Activated CD8-positive, alpha-beta T cell treated with anti-CD3 and anti-CD28 coated beads for 36 hours (primary cell): ENCODE data around the gene NTNG1. TPM values are rescaled to one million over a fixed set of nuclear protein-coding genes. Genes with fewer than 3 reads are reported as not detected.

Experiments
- ATAC-seq: fragments of 200-7000 bp; cut with Tn5 transposase; one replicate; pipeline ENCODE4 v1.10.0; 2021; ENCODE audit warnings: mild to moderate bottlenecking, moderate library complexity
- CTCF ChIA-PET: fragments of 350-600 bp; sonication (Branson Sonifier 250); formaldehyde crosslinking; loops from one replicate; lab custom pipeline; 2021; ENCODE audit warnings: antibody characterized with exemption; lab: Charles Lee
- POLR2A ChIA-PET: fragments of 350-600 bp; sonication (Branson Sonifier 250); formaldehyde crosslinking; loops from one replicate; lab custom pipeline; 2021; ENCODE audit warnings: antibody characterized with exemption; lab: Charles Lee
- DNase-seq: peaks from one replicate; pipeline ENCODE4 v3.0.0-alpha.2; 2020
- H3K27ac Mint-ChIP-seq: one replicate; pipeline ENCODE4 v1.8.0; 2021; ENCODE audit warnings: mild to moderate bottlenecking, mixed read lengths
- H3K27me3 Mint-ChIP-seq: one replicate; pipeline ENCODE4 v1.8.0; 2021; ENCODE audit warnings: mixed read lengths
- H3K36me3 Mint-ChIP-seq: one replicate; pipeline ENCODE4 v1.8.0; 2021; ENCODE audit warnings: low read depth, mixed read lengths
- H3K4me1 Mint-ChIP-seq: one replicate; pipeline ENCODE4 v1.8.0; 2021; ENCODE audit warnings: low read depth, mixed read lengths
- H3K4me3 Mint-ChIP-seq: one replicate; pipeline ENCODE4 v1.8.0; 2021; ENCODE audit warnings: mild to moderate bottlenecking, moderate library complexity, mixed read lengths
- H3K9me3 Mint-ChIP-seq: one replicate; pipeline ENCODE4 v1.8.0; 2021; ENCODE audit warnings: mixed read lengths
- intact Hi-C: fragments of 100-400 bp; cut with micrococcal nuclease; formaldehyde crosslinking; loops from one replicate; pipeline ENCODE4 v1.10.0; 2022
- total RNA-seq, 2 experiments: library from RNA; stranded (reverse); gene quantifications; one replicate each; pipeline ENCODE4 v1.2.3, GENCODE V29; 2021
- TF ChIP-seq, protein P1 (sequence below): fragments of 200-600 bp; IDR thresholded peaks from one replicate; pipeline ENCODE4 v1.8.0; 2022; ENCODE audit warnings: antibody characterized with exemption, mild to moderate bottlenecking

Gene NTNG1
- total RNA-seq, 2 experiments from 2014 or later = 0.96 to 1.0 TPM

DNA sequence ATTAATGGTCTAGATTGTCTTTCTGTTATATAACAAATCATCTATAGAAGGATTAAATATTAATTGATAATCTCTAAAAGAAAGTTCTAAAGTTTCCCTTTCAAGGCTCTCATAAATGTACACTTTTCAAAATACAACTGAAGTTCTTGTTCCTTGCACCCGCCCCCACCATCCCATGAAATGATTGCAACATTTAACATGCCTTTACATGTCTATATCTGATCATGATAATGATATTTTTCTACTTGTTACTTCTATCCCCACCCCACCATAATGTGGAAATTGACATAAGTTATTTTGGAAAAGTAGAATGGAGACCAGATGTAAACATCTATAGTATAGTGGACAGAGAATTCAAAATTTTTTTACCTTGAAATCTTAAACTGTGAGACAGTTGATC lies 186.6 kb downstream of the NTNG1 start:
- H3K9me3 Mint-ChIP-seq = no peaks in the 10 kb centered on the region
- no peaks in the 10 kb centered on the region for H3K4me1 Mint-ChIP-seq
- POLR2A ChIA-PET = no interaction called here
- CTCF ChIA-PET = no interaction called here
- H3K27ac Mint-ChIP-seq = no peak overlapping the region
- peaks cover 5% of the 10 kb centered on the region for H3K27me3 Mint-ChIP-seq
- H3K36me3 Mint-ChIP-seq = no peaks in the 10 kb centered on the region
- intact Hi-C loops = no loop called here
- no peak for ATAC-seq
- no peak for DNase-seq
- TF ChIP-seq, protein P1, sequence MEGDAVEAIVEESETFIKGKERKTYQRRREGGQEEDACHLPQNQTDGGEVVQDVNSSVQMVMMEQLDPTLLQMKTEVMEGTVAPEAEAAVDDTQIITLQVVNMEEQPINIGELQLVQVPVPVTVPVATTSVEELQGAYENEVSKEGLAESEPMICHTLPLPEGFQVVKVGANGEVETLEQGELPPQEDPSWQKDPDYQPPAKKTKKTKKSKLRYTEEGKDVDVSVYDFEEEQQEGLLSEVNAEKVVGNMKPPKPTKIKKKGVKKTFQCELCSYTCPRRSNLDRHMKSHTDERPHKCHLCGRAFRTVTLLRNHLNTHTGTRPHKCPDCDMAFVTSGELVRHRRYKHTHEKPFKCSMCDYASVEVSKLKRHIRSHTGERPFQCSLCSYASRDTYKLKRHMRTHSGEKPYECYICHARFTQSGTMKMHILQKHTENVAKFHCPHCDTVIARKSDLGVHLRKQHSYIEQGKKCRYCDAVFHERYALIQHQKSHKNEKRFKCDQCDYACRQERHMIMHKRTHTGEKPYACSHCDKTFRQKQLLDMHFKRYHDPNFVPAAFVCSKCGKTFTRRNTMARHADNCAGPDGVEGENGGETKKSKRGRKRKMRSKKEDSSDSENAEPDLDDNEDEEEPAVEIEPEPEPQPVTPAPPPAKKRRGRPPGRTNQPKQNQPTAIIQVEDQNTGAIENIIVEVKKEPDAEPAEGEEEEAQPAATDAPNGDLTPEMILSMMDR = no peak
- H3K4me3 Mint-ChIP-seq = no peak overlapping the region

- no peaks in the 10 kb centered on the region for H3K9me3 Mint-ChIP-seq
- ATAC-seq (no peak), DNase-seq (no peak)
- no peaks in the 10 kb centered on the region for H3K36me3 Mint-ChIP-seq
- no peak overlapping the region for H3K27ac Mint-ChIP-seq
- no peak overlapping the region for H3K4me3 Mint-ChIP-seq
- CTCF ChIA-PET = no interaction called here
- POLR2A ChIA-PET = no interaction called here
- intact Hi-C loops = no loop called here
- TF ChIP-seq, protein P1 = no peak
- peaks cover 5% of the 10 kb centered on the region for H3K27me3 Mint-ChIP-seq
- H3K4me1 Mint-ChIP-seq = no peaks in the 10 kb centered on the region
These were observed 187.2 kb downstream of the NTNG1 start for GRCh38 chr1:107328087-107328486.

GRCh38 chr1:107339775-107340174 lies 198.9 kb downstream of the NTNG1 start:
- DNase-seq = no peak
- Mint-ChIP-seq H3K4me3 (no peak overlapping the region), H3K4me1 (no peaks in the 10 kb centered on the region), H3K36me3 (no peaks in the 10 kb centered on the region), H3K27me3 (no peaks in the 10 kb centered on the region), H3K27ac (no peak overlapping the region), H3K9me3 (no peaks in the 10 kb centered on the region)
- POLR2A ChIA-PET = interaction anchor here (0.6 kb wide), 1 partner anchor 17 kb away, joined by 3 read pairs; no protein-coding TSS in a partner anchor
- intact Hi-C loops = no loop called here
- ATAC-seq = no peak
- TF ChIP-seq, protein P1 = no peak
- CTCF ChIA-PET = no interaction called here

DNA sequence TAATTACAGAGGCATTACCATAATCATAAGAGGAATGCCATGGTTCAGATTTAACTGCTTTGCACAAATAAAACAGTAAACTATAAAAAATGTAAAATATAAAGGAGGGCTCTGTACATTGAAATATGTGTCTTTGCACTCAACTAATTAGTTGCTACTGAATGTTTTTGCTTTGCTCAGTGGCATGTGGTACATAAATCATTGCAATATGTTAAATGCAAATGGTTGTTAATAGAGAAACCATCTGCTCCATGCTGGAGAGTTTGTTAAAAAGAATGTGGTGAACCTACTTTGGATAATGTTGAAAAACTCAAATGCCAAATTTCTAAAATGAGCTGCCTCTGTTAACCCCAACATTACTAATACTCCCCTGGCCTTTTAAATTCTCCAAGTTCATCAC lies 201.5 kb downstream of the NTNG1 start:
- ATAC-seq (no peak), DNase-seq (no peak)
- intact Hi-C loops = no loop called here
- Mint-ChIP-seq H3K36me3 (no peaks in the 10 kb centered on the region), H3K4me3 (no peak overlapping the region), H3K9me3 (no peaks in the 10 kb centered on the region), H3K4me1 (no peaks in the 10 kb centered on the region), H3K27ac (no peak overlapping the region), H3K27me3 (no peaks in the 10 kb centered on the region)
- POLR2A ChIA-PET = no interaction called here
- CTCF ChIA-PET = no interaction called here
- TF ChIP-seq, protein P1 = no peak

DNA sequence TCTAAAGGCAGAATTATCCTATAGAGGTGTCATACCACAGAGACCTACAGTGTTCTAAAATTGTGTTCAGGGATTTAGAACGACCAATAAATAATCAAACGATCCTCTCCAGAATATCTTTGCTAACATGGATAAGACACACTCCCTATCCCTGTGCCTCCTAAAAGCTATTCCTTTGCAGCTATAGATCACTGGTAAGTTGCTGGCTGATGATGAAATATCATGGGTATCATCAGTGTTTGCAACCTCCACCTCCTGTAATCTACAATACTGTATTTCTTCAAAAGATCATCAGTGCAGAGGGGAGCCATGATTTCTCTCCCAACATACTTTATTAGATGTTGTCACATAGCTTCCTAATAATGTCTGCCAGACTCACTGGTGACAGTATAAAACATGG lies 201.9 kb downstream of the NTNG1 start:
- POLR2A ChIA-PET = interaction anchor here (1.2 kb wide), 1 partner anchor 11 kb away, joined by 3 read pairs; no protein-coding TSS in a partner anchor
- intact Hi-C loops = no loop called here

More for the DNA sequence above, 201.9 kb downstream of the NTNG1 start:
- H3K36me3 Mint-ChIP-seq = no peaks in the 10 kb centered on the region
- H3K4me3 Mint-ChIP-seq = no peak overlapping the region
- TF ChIP-seq, protein P1 = no peak
- CTCF ChIA-PET = no interaction called here
- no peaks in the 10 kb centered on the region for H3K9me3 Mint-ChIP-seq
- no peaks in the 10 kb centered on the region for H3K27me3 Mint-ChIP-seq
- DNase-seq = no peak
- no peak for ATAC-seq
- H3K27ac Mint-ChIP-seq = no peak overlapping the region
- no peaks in the 10 kb centered on the region for H3K4me1 Mint-ChIP-seq
